Hematopoietic multipotent progenitor cell treated with erythropoietin and hydrocortisone succinate and interleukin-3 and kit ligand, for 6 days (in vitro differentiated cells): ENCODE data around the gene TKFC.

Source experiments
- DNase-seq: peaks from one replicate; pipeline ENCODE4 v3.0.0-alpha.2; 2015

TKFC gene

DNA sequence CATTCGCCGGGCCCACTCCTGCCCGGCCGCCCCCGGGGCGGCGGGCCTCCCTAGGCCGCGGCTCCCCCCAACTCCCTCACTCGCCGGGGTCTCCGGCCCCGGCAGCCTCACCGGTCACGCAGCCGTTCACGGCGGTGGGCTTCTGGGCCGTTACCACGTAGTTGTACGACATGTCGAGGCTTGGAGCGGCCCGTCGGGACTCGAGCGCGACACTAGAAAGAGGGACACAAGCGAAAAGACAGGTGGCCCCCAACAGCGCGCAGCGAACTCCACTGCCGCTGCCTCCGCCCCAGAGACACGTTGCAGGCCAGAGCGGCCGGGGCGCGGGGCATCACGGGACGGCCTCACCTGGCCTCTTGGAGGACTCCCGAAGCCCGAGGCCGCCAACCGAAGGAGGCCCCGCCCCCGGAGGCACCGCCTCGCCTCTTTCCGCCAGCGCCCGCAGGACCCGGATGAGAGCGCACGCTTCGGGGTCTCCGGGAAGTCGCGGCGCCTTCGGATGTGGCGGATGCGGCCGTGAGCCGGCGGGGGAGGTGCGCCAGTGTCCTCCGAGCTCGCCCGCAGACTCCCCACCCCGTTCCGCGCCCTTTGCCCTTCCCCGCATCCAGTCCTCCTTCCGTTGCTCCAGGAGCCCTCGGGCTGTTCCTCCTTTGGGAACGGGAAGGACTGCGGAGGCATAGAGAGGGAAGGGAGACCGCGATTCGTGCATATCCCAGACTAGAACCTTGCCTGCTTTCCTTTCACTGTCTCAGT is at the start of gene TKFC, which contains the start of gene DDB1:
TKFC (plus strand) TSS at position 432 of the 753 bp plus-strand sequence. CDS start 1,501 bp downstream, outside the sequence.
DDB1 (minus strand) TSS at position 309 of the 753 bp plus-strand sequence; CDS start at position 172, 137 bp downstream.
- peak; percentile 97 for DNase-seq

GRCh38 chr11:61283613-61284012 is 49.4 kb upstream of the TKFC start:
- DNase-seq = no peak

- DNase-seq = peak; percentile 98
Observed at GRCh38 chr11:61287338-61287977, 45.6 kb upstream of the TKFC start.

DNA sequence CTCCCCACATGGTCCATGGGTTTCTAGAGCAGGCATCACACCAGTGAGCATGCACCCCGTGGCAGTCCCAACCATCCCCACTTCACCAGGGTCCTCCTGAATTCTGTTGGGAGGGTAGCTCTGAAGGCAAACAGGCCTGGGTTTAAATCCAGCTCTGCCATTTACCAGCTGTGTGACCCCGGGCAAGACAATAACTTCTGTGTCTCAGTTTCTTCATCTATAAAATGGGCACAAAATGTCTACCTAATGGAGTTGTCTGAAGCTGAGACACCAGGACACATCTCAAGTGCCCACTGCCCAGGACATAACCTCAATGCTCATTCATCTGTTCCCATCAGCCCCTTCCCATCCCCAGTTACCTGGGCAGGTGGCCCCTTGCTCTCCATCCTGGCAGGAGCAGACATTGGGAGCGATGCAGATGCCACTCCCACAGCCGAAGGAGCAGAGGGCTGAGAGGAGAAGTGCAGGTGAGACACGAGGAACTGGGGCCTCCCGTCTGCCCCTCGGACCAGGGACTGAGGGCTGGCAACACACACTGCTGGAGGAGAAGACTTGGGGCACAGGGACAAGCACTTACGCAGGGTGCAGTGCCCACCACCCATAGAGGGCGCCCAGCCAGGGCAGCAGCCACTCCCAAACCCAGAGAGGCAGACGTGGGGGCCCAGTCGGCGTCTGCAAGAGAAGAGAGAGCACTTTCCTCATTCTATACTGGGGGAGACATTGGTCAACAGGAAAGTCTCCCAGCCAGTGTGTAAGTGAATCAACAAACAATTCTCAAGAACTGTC is 41.9 kb upstream of the TKFC start:
- DNase-seq = peak; percentile 54

DNA sequence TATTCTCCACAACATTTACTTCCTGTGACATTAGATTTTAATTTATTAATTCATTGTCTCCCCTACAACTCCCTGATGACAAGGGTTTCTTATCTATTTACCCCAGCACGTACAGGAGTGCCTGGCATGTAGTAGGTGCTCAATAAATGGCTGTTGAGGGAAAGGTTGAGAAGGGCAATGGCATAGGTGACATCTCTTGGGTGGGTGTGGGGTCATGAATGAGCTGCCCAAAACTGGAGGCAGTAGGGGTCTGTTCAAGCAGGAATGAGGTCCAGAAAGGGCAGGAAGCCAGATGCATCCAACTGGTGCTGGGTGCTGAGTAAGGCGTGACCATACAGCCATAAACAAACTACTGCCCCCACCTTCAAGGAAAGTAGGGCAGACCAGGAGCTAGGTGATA is 40.7 kb upstream of the TKFC start:
- DNase-seq = peak; percentile 67

DNA sequence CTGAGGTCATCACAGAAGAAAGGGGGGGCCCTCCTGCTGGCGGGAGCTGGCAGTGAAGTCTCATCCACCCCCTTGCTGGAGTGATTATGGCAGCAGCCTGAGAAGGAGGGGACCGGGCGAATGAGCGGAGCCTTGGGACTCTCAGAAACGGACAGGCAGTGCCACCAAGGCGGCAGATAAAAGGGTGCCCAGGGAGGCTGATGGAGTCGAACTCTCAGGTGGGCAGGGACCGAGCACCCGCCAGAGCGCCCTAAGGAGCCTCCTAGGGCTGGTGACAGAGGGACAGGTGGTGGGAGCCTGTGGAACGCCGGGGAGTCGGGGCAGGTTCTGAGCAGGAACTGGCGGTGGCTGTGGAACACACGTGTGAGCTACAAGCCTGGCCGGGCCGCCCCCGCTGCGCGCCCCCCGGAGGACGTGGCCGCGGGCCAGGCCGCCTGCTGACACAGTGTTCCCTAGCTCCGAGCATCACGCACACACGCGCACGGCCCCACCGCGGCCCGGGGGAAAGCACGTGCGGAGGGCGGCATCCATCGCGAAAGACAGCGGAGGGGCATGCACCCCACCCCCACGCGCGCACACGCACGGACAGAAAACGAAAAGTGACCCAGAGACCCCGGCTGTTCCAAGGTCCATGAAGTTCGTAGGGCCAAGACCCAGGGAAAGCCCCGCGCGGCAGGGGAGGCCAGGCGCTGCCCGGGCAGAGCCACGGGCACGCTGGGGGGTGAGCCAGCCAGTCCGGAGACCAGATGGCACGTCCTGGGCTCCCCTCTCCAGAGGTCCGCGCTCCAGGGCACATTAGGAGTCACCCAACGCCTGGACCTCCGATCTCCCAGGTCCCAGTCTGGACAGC is 38.9 kb upstream of the TKFC start:
- DNase-seq = peak; percentile 84

GRCh38 chr11:61294717-61295595 is 38.1 kb upstream of the TKFC start, which contains the start of gene VWCE:
Gene VWCE (minus strand): TSS chr11:61295316. CDS start chr11:61295037, 279 bp downstream.
- DNase-seq = peak; percentile 90

GRCh38 chr11:61295596-61295926 is 37.5 kb upstream of the TKFC start:
- DNase-seq = no peak

DNA sequence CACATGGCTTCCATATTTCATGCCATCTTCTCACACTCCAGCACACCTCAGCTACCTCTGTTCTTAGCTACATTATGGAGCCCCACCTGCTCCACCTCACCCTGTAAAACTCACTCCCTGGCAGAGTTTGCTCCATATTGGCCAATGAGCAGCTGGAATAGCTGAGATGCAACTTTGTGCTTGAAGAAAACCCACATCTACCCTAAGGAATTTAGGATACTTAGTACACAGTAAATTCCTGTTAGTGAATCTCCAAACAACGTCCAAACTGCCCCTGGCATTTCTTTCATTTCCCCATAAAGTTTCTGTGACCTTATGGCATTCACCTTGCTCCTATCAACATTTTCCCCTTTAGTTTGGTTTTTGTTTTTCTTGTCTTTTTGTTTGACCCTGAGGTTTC is 35.7 kb upstream of the TKFC start:
- no peak for DNase-seq

- peak; percentile 32 for DNase-seq
Observed at GRCh38 chr11:61297746-61298145, 35.3 kb upstream of the TKFC start.

GRCh38 chr11:61298663-61299244 is 34.3 kb upstream of the TKFC start:
- DNase-seq = no peak

DNA sequence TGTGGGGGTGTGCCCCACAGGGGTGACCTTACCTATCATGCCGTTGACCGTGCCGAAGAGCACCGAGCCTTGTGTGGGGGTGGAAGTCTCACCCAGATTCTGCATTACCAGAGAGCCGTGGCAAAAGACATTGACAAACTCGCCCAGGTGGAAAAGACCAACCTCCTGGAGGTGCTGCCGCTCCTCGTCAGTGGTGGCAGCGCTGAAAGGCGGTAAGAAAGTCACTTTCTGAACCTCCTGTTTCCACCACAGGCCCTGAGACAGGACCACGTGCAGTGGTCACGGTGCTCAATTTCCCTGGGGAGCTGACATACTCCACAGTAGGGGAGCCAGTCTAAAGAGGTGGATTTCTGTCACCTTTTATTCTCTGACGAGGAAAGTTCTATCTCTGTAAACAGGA is 30.5 kb upstream of the TKFC start:
- DNase-seq = no peak

DNA sequence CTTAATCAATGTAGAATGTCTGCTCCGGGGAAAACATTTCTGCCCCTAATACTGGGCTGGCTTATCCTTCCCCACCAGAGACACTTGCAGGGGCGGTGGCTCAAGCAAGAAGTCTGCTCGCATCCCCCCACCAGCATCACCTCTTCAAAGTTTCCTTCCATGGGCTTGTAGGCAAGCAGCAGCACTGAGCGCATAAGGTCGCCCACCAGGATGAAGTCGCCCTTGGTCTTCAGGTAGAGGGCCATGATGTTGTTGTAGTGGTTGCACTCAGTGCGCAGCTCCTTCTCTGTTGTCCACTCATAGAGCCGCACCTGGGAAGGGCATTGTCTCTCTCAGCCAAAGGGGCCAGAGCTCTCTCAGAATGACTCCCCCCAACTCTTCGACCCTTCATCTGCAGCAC is 29.3 kb upstream of the TKFC start:
- no peak for DNase-seq

DNA sequence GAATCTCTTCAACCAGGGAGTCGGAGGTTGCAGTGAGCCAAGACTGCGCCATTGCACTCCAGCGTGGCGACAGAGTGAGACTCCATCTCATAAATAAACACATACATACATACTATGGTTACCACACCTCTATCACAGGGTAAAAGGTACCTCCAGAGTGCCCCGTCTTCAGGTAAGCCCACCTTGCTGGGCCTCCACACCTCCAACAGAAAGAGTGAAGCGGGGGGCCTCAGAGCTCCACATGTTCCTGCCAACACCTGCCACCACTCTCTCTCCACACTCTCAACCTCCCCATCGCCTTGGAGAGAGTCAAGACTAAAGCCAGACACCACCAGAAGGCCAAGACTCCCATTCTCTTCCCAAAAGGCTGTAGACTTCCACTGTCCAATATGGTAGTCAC is 27.6 kb upstream of the TKFC start:
- DNase-seq = no peak

DNA sequence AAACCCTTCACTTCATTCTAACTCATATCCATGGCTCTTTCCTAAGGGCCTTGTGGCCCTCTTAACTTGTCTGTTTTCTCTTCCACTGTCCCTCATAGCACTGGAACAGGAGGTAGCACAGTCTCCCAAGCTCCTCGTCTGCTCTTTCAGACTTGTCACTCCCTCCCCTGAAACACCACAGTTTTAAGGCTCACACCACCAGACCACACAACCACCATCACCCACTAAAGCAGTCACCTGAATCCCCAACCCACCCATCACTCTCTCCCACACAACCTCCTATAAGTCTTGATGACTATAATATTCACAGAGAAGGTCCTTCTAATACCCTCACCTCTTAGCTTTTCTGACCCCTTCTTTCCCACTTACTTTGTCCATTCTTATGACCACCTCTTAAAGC is 26.8 kb upstream of the TKFC start:
- DNase-seq = no peak

DNA sequence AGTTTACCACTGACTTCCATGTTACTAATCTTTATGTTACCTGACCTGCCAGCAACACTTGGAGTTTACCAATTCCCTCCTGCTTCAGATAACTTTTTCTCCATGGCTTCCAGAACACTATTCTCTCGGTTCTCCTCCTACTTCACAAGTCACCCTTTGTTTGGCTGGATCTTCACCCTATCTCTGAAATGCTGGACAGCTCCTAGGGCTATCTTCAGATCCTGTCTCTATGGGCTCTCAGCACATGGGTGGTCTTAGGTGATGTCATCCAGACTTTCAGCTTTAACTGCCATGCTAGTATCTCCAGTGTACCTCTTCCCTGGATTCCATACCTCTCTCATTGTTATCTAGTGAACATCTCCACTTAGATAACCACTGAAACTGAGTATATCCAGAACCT is 25.7 kb upstream of the TKFC start:
- no peak for DNase-seq

- no peak for DNase-seq
Observed at GRCh38 chr11:61309141-61309540, 23.9 kb upstream of the TKFC start.

DNA sequence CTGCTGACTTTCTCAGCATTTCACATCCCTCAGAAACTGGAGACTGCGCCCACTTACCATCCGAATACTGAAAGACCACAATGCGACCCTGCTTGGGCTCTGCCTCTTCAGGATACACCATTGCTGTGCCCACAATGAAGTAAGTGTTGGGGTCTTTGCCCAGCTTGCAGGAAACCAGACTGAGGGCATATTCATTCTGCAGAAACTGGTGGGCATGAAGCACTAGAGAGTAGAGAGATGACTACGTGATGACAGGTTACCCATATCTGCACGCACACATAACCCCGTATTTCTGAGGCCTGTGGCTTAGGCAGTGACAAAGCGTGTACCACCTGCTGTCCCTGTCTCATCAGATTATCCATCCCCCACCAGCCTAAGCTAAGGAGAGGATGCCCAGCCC is 23.3 kb upstream of the TKFC start:
- DNase-seq = no peak

DNA sequence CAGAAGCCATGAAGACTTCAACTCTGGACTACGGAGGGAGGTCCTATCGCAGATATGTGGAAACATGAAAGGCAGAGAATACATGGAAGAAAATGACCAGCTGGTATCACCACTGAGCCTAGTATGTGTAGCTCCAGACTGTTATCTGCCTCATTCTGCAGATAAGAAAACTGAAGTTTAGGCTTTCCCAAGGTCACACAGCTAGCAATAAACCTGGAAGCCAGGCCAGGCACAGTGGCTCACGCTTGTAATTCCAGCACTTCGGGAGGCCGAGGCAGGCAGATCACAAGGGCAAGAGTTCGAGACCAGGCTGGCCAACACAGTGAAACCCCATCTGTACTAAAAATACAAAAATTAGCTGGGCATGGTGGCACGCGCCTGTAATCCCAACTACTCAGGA is 22.3 kb upstream of the TKFC start:
- DNase-seq = no peak

- no peak for DNase-seq
Observed at GRCh38 chr11:61315260-61315659, 17.8 kb upstream of the TKFC start.
